Endothelial cell of umbilical vein (primary cell): ENCODE data around the gene MYO9B.

Experiments used
- CTCF ChIP-seq, 2 donors: IDR thresholded peaks; 1 replicate in 1 of 2; 2 replicates in 1 of 2; pipeline ENCODE4 v1.5.1; 2011; ENCODE audit warnings: low read length in 2 of 2, mild to moderate bottlenecking in 2 of 2, moderate library complexity in 2 of 2, control low read depth in 1 of 2, inconsistent platforms in 1 of 2, low read depth in 1 of 2; ENCODE audit not compliant: insufficient read depth in 1 of 2; ENCODE audit errors: extremely low read depth in 1 of 2
- EZH2 ChIP-seq: IDR thresholded peaks from 2 replicates; pipeline ENCODE4 v1.6.1; 2012; ENCODE audit warnings: borderline replicate concordance, low read depth, mild to moderate bottlenecking, moderate library complexity, low read length, inconsistent platforms; ENCODE audit not compliant: severe bottlenecking
- FOS ChIP-seq: IDR thresholded peaks from 2 replicates; pipeline ENCODE4 v1.6.1; 2011; ENCODE audit warnings: mild to moderate bottlenecking, low read length, moderate library complexity, borderline replicate concordance; ENCODE audit not compliant: insufficient read depth
- JUN ChIP-seq: IDR thresholded peaks from 2 replicates; pipeline ENCODE4 v1.6.1; 2011; ENCODE audit warnings: borderline replicate concordance, low read depth; ENCODE audit not compliant: insufficient read length, insufficient read depth
- POLR2A ChIP-seq: IDR thresholded peaks from 2 replicates; pipeline ENCODE4 v1.6.1; 2012; ENCODE audit warnings: low read depth, mild to moderate bottlenecking, control low read depth, low read length
- POLR2AphosphoS5 ChIP-seq: IDR thresholded peaks from 2 replicates; pipeline ENCODE4 v1.6.1; 2012; ENCODE audit warnings: low read depth, mild to moderate bottlenecking, control low read depth, low read length, moderate library complexity; ENCODE audit not compliant: insufficient read depth

- no peak for TF ChIP-seq EZH2
- no peak for TF ChIP-seq POLR2AphosphoS5
- no peak for TF ChIP-seq POLR2A
- TF ChIP-seq CTCF (IDR thresholded peaks at IDR 0.05; ENCODE audit: extremely low read depth in 1 of 2, insufficient read depth in 1 of 2, low read depth in 1 of 2, low read length in 2 of 2) = no peak
- no peak for TF ChIP-seq JUN
- TF ChIP-seq FOS = no peak
These were observed 110.0 kb downstream of the MYO9B start for GRCh38 chr19:17185590-17185989.
